HG03575 (cell line): Measurements from ENCODE around the gene SCARF1.

Experiments used
- ATAC-seq: cut with Tn5 transposase; IDR thresholded peaks from one replicate; pipeline ENCODE4 v1.9.1; 2021; ENCODE audit not compliant: unreplicated experiment, insufficient number of reproducible peaks, low FRiP score; ENCODE audit errors: extremely low read depth

The SCARF1 gene

DNA sequence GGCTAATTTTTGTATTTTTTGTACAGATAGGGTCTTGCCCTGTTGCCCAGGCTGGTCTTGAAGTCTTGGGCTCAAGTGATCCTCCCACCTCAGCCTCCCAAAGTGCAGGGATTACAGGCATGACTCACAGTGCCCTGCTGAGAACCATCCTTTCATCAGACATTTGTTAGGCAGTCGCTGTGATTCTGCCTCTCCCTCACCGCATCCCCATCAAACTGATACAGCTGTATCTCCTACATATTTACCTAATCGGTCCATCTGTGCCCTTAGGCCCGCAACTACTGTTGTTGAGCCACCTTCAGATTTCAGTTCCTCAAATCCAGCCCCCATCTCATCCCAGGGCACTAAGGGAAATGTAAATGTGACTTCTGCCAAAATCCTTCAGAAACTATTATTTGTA is 14.9 kb downstream of the SCARF1 start:
- no peak for ATAC-seq

DNA sequence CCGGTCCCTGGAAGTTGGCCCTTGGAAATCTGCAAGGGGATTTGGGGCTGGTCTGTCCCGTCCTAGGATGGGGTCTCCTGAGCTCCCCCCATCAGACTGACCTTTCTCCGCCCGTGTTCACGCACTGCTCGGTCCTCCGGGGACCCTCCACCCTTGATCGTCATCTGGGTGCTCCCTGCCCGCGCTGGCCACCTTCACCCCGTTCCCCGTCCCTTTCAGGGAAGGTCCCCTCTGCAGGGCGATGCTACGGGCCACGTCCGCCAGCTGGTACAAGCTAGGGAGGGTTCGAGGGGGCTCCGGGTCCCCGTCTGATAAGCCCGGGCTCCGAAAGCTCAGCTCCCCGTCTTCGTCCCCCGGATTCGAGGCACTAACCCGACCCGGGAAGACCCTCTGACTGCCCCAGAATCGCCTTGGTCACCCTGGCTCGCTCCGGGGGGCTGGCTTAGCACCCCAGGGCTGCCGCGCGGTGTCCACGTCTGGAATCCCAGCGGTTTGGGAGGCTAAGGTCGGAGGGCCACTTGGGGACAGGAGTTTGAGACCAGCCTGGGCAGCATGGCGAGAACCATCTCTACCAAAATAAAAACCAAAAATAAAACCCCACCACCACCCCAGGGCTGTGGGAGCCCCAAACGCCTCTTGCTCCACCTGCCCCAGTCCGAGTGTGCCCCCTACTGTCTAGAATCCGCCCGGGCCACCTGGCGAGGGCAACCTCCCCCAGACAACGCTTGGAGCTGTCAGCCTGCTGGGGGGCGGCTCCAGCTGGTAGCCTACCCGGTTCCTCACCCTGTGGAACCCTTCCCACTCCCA is 15.8 kb downstream of the SCARF1 start:
- ATAC-seq = no peak

DNA sequence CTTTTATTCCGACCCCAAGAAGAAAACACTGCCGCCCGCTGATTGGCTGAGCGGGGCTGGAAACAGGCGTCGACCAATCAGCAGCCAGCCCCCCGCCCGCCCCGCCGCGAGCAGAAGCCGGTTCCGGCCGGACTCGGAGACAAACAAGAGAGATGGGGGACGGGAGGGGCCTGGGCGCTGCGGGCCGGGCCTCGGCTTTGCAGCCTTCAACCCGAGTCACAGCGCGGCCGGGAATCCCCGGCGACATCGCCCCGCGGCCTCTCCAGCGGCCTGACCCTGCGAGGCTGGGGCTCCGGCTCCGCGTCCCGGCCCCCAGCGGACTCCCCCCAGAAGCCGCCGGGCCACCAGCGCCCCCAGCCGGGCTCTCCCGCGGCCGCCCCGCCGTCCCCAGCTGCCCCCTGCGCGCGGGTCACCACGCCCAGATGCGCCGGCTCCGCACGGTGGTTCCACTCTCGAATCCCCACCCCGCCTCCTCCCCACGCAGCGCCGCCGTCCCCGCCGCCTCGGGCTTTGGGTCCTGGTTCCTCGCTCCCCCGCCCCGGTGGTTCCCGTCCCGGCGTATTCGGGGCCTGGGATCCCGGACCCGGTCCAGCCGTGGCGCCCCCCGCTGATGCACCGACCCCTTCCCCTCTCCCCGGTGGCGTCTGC is 16.6 kb downstream of the SCARF1 start:
- ATAC-seq = no peak

DNA sequence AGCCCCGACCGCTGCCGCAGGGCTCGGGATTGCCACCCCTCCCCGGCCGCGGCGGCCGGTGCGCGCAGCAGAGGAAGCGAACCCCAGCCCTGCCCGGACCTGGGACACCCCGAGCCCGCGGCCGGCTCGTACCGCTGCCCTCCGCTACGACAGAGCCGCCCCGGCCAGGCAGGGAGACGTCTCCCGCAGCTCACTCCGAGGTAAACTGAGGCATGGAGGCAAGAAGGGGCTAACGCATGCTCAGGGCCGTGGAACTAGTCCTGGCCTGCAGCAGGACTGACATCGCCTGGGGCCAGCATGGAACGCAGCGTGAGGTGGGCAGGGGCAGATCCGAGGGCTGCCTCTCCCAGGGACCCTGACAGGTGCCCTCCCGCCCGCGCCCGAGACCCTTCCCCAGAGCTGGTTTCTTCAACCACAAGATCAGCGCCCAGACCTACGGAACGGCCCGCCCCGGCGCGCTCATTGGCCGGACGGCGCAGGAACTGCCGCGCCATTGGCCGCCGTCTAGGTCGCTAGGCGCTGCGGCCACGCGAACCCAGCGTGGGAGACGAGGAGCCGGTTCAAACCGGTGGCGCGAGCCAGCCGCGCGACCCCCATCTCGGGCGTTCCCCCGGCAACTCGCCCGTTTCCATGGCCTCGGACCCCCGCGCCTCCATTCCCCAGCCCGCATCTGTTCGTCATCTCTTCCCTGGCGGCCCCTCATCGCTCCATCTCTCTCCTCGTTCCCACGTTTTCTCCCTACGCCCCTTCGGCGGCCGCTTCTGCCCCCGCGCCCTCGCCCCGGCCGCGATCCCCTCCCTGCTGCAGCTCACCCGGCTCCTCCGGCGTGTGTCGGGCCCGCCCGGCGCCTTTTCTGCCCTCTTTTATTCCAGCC is 17.3 kb downstream of the SCARF1 start, which contains the start of gene SLC43A2:
Gene SLC43A2 (minus strand): TSS at position 853 of the 874 bp plus-strand sequence. CDS start 960 bp downstream, outside the sequence.
- ATAC-seq = no peak

DNA sequence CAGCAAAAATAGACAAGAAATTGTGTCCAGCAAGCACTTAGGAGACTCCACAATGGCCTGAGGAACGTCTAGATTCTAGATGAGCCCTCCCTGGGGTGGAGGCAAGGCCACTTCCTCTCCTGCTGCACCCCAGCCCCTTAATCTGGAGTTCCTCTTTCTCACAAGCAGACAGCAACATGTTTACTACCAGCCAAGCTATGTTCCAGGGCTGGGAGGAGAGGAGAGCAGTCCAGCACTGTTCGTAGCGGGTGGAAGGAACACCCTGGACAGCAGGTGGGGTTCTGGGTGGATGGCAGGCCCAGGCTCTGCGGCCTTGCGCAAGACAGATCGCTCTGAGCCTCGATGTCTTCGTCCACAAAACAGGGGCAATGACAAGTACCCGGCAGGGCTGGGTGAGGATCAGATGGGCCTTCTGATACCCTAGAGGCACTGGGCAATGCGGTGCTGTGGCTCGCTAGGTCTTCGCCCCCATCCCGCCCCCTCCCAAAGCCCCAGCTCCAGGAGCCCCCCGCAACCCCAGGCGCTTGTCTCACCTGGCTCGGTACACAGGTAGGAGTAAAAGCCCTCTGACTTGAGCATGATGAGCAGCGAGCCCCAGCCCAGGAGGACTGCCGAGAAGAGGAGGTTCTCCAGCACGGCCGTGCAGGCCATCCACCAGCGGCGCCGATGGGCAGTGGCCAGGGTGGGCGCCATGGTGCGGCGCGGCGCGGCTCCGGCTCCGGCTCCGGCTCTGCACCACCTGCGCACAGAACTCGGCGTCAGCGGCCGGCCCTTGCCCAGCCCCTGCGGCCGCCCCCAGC is 18.1 kb downstream of the SCARF1 start:
- no peak for ATAC-seq

DNA sequence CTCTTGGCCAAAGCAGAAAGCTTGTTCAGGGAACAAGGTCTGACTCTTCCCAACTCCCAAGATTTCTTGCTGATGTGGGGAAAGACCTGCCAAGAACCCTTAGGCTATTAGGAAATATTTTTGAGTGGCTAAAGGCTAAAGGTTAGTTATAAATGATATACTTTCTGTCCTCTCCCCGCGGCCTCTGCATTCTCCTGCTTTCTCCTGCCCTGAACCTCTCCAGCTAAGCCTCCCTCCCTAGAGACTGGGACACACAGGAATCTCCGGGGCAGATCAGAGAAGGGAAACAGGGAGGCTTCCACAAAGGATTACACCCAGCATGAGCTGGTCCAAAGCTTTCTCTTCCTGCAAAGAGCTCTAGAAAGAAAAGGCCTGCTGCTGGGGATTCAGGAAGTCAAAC is 19.2 kb downstream of the SCARF1 start:
- no peak for ATAC-seq

DNA sequence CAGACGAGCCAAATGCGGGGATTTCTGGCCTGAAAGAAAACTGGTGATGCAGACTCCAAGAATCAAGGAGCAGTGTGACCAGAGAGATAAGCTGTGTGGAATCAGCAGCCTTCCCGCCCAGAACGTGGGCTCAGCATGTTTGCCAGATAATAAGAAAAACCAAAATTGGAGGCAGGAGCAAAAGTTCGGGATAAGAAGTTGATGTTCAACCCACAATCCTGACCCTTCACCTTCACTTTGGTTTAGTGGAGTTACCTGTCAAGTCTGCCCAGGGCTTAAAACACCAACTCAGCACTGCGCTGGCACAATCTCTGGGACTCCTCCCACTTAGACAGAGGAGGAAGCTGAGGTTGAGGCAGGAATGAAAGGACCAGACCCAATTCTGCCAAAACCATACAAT is 20.0 kb downstream of the SCARF1 start:
- ATAC-seq = no peak

DNA sequence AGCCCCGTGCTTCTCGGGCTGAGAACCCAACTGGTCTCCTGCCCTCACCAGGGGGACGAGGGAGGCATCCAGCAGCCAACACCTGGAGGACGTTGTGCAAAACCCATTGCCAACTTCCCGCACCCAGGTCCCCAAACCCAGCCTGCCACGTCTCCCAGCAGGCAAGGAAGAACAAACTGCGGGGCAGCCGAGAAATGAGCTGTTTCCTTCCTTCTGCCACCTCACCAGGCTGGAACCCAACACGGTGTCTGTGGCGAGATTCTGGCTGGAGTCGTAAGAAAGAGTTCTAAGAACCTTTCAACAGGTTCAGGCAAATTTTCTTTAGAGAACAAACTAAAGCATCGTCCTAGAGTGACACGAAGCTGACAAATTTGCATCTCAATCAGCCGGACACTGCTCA is 20.5 kb downstream of the SCARF1 start:
- ATAC-seq = no peak

DNA sequence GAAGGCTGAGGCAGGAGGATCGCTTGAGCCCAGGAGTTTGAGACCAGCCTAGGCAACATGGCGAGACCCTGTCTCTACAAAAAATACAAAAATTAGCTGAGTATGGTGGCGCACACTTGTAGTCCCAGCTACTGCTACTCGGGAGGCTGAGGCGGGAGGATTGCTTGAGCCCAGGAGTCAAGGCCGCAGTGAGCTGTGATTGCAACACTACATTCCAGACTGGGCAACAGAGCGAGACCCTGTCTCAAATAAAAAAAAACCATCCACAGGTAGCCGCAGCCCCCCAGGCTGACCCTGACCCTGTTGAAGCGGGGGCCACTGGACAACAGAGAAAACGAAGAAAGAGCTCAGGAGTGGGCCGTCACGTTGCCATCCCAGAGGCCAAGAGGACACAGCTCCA is 20.9 kb downstream of the SCARF1 start:
- no peak for ATAC-seq

DNA sequence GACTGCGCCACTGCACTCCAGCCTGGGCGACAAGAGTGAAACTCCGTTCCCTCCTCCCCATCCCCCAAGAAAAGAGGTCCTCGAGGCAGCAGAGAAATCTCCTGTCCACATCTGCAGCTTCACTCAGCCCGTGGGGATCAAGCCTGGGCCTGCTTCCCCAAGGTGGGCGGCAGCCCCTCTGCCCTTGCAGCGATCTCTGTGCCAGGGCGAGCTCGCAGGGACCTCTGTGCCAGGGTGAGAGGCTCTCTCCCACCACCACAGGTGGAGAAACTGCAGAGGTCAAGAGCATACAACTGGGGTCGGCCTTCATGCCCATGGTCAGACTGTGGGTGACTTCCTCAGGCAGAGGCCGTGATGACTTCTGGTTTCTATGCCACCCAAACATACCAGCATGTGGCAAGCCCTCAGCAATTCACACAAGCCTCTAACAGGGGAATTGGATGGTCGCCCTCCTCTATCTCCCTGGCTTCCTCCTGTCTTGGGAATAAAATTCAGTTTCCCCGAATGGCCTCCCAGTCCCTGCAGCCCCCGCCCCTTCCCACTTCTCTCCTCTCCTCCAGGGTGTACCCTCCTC is 22.4 kb downstream of the SCARF1 start:
- no peak for ATAC-seq

DNA sequence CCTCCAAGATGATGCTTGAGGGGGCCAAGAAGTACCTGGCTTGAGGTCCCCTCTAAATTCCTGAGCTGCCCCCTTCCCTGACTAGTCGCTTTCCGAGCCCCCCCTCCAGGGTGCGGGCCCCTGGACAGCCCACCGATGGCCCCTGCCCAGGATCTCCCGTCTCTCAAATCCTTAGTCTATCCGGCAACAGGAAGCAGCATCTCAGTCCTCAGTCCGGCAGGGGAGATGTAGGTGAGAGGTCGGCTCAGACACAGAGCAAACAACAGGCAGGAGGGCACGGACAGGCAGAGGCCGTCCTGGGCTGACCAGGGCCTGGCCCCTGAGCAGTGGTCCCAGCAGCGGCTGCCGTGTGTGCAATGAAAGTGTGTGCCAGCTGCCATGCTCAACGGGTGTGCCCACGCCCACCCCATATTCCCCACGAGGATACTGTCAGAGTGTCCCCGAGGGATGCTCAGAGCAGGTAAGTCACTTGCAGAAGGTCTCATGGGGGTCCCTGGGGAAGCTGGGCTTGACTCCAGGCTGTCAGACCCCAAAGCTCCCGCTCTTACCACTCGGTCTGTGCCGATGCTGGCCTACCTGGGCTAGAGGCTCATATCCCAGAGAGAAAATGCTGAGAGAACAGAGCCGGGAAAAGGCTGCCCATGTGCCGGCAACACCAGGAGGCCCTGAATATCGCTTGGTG is 24.1 kb downstream of the SCARF1 start:
- no peak for ATAC-seq

DNA sequence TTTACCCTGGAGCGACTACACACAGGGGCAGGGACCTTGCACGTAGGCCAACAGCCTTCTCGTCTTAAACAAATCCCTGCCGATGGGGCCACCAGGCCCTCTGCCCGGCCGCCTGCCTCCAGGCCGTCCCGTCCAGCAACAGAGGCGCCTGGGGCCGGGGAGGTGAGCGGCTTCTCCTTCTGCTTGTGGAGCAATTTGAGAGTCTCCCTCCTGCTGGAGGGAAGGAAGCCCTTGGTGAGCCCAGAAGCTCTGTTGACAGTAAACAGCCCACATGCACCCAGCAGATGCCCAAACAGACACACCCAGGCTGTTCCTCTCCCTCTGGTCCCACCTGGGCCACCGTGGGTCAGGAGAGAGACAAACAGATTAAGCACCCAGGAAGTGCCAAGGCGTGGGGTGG is 25.0 kb downstream of the SCARF1 start:
- ATAC-seq = no peak

DNA sequence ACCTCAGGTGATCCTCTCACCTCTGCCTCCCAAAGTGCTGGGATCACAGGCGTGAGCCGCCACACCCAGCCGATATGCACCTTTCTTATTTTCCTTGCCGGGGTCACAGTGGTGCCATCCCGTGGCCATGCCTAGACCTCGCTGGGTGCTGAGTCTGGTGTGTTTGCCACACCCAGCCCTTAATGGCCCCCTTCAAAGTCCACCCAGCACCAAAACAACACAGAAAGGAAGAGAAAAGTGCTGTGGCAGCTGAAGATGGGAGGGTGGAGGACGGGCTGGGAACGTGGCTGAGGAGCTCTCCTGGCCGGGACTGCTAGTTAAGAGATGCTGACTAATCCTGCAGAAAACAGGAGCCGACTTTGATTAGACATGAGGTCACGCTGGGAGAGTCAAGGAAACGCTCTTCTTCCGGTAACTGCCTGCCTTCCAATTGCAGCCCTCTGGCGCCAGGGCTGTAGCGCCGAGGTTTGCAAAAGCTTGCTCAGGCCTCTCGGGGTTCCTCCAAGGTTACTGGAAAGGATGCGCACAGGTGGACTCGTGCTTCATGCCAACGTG is 27.8 kb downstream of the SCARF1 start:
- no peak for ATAC-seq

DNA sequence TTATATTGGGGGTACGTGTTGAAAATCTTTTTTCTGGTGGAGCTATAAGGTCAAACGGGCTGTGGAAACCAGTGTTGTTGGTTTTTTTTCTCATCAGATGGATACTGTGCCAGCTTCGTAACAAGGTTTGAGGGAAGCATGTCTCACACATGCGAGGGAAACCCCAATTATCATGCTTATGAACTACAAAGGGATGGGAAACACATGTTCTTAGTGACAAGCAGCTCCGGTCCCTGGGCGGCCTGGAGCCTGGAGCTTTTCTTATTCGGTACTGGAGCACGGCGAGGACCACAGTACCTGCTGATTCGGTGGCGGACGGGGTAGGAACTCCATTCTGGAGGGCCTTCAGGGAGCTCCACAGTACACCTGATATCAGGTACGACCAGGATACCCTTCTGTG is 29.4 kb downstream of the SCARF1 start:
- ATAC-seq = no peak

DNA sequence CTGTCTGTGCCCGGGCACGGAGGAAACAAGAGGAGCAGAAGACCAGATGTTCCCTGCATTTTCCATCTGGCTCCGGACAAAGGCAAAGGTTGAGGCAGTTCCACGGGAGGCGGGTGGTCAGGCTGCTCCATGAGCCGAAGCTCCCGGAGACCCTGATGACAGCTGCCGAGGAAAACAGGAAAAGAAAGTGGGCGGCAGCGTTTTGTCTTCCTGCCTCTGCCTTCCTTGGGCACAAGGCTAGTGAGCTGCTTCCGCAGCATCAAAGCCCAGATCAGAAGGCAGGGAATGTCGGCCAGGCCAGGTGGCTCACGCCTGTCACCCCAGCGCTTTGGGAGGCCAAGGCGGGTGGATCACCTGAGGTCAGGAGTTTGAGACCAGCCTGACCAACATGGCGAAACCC is 33.1 kb downstream of the SCARF1 start:
- no peak for ATAC-seq

DNA sequence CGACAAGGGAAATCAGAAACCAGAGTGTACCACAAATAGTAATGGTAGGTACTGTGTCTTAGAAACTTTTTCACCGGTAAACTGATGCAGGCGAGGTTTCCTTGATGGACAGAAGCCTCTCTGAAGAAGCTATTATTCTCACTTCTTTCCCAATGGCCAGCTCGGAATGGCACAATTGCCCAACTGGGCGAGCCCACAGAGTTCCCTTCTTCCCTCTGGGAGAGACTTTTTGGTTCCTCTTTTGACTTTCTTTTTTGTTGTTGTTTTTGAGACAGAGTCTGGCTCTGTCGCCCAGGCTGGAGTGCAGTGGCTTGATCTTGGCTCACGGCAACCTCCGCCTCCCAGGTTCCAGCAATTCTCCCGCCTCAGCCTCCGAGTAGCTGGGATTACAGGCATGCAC is 33.8 kb downstream of the SCARF1 start:
- ATAC-seq = no peak

DNA sequence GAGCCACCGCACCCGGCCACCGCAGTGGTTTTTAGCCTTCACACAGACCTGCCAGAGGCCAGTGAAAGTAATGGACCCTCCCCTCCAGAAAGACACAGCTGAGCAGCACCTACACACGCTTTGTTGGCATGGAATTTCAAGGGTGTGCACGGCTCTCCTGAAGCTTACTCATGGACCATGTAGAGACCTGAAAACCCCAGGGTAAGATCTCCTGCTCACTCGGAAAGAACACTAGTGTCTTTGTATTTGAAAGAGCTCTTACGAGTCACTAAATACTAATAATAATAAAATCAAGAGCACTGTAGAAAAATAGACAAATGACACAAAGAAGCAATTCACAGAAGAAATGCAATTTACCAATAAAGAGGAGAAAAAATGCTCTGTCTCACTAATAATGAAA is 36.9 kb downstream of the SCARF1 start:
- ATAC-seq = no peak

DNA sequence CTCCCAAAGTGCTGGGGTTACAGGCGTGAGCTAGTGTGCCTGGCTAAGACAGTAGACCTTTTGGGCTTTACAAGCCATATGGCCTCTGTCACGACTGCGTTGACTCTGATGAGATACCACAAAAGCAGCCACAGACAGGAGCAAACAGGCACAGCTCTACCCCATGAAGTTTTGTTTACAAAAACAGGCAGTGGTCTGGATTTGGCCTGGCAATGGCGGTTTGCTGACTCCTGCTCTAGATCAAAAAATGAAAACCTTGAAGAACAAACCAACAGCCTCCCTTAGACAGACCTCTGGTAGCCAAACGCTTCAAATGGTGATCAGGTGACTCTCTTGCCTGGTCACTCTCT is 37.6 kb downstream of the SCARF1 start:
- no peak for ATAC-seq
